DND-41 (cell line): ENCODE results near the gene AMPD1.

Source experiments
- ATAC-seq: fragments of 200-7000 bp; cut with Tn5 transposase; 3 replicates; pipeline ENCODE4 v1.9.1; 2021; ENCODE audit warnings: low read depth; ENCODE audit not compliant: insufficient read depth
- DNase-seq: peaks from one replicate; pipeline ENCODE4 v3.0.0-alpha.2; 2020
- H2AFZ ChIP-seq: 2 replicates; pipeline ENCODE4 v1.6.0; 2012; ENCODE audit warnings: low read depth, low read length
- H3K27ac ChIP-seq: 2 replicates; pipeline ENCODE4 v1.5.1; 2012; ENCODE audit warnings: low read length, inconsistent platforms
- H3K27me3 ChIP-seq: fragments of 200-600 bp; sonication (generic); 2 replicates; pipeline ENCODE4 v1.6.0; 2012; ENCODE audit warnings: low read length, mild to moderate bottlenecking, inconsistent platforms; ENCODE audit not compliant: insufficient read depth, poor library complexity
- H3K36me3 ChIP-seq: 2 replicates; pipeline ENCODE4 v1.5.1; 2012; ENCODE audit warnings: low read length, inconsistent platforms; ENCODE audit not compliant: insufficient read depth
- H3K4me1 ChIP-seq: 2 replicates; pipeline ENCODE4 v1.5.1; 2012; ENCODE audit warnings: mild to moderate bottlenecking, low read length; ENCODE audit not compliant: insufficient read depth
- H3K4me2 ChIP-seq: 2 replicates; pipeline ENCODE4 v1.6.0; 2012; ENCODE audit warnings: mild to moderate bottlenecking, moderate library complexity, low read length, inconsistent platforms; ENCODE audit not compliant: insufficient read depth
- H3K4me3 ChIP-seq, 2 experiments: fragments of 200-600 bp in 1 of 2; shearing (Covaris generic) in 1 of 2; 2 replicates each; pipeline ENCODE4 v1.5.1; 2012 to 2016; ENCODE audit warnings: inconsistent platforms in 2 of 2, low read length in 2 of 2, mild to moderate bottlenecking in 2 of 2, low read depth in 1 of 2, moderate library complexity in 1 of 2
- H3K79me2 ChIP-seq: 2 replicates; pipeline ENCODE4 v1.6.0; 2012; ENCODE audit warnings: low read length, inconsistent platforms; ENCODE audit not compliant: insufficient read depth
- H3K9ac ChIP-seq: 2 replicates; pipeline ENCODE4 v1.6.0; 2012; ENCODE audit warnings: low read depth, mild to moderate bottlenecking, inconsistent platforms, low read length, moderate library complexity
- H3K9me3 ChIP-seq: 2 replicates; pipeline ENCODE4 v1.5.1; 2012; ENCODE audit warnings: low read length, moderate library complexity, mild to moderate bottlenecking, inconsistent platforms; ENCODE audit not compliant: insufficient read depth, severe bottlenecking
- H4K20me1 ChIP-seq: 2 replicates; pipeline ENCODE4 v1.6.0; 2012; ENCODE audit warnings: low read length; ENCODE audit not compliant: insufficient read depth
- CTCF ChIP-seq: IDR thresholded peaks from 2 replicates; pipeline ENCODE4 v1.5.1; 2012; ENCODE audit warnings: borderline replicate concordance, low read length, moderate library complexity, mild to moderate bottlenecking; ENCODE audit not compliant: poor library complexity, severe bottlenecking; ENCODE audit errors: extremely low read depth
- EZH2 ChIP-seq: IDR thresholded peaks from 3 replicates; pipeline ENCODE4 v1.6.1; 2012; ENCODE audit warnings: borderline replicate concordance, low read depth, mild to moderate bottlenecking, moderate library complexity, low read length, inconsistent platforms; ENCODE audit not compliant: severe bottlenecking

AMPD1 gene

GRCh38 chr1:114669562-114670082 lies 25.7 kb downstream of the AMPD1 start, which contains the start of gene DENND2C:
Gene DENND2C, minus strand, starts transcription at chr1:114670049. Its CDS starts 44,065 bp downstream, at chr1:114625984.
- ATAC-seq (no peak), DNase-seq (no peak)
- Histone ChIP-seq H3K36me3 (no peaks in the 10 kb centered on the region), H2AFZ (no peak within 1 kb of the TSS), H3K4me2 (no peak within 1 kb of the TSS), H3K4me1 (no peaks in the 10 kb centered on the region), H3K9me3 (no peaks in the 10 kb centered on the region), H3K79me2 (no peaks in the 10 kb centered on the region), H3K27ac (no peak within 1 kb of the TSS), H3K9ac (no peak within 1 kb of the TSS), H4K20me1 (no peaks in the 10 kb centered on the region), H3K4me3 (no peak within 1 kb of the TSS), H3K27me3 (peaks cover 3% of the 10 kb centered on the region)
- TF ChIP-seq EZH2 = no peak

DNA sequence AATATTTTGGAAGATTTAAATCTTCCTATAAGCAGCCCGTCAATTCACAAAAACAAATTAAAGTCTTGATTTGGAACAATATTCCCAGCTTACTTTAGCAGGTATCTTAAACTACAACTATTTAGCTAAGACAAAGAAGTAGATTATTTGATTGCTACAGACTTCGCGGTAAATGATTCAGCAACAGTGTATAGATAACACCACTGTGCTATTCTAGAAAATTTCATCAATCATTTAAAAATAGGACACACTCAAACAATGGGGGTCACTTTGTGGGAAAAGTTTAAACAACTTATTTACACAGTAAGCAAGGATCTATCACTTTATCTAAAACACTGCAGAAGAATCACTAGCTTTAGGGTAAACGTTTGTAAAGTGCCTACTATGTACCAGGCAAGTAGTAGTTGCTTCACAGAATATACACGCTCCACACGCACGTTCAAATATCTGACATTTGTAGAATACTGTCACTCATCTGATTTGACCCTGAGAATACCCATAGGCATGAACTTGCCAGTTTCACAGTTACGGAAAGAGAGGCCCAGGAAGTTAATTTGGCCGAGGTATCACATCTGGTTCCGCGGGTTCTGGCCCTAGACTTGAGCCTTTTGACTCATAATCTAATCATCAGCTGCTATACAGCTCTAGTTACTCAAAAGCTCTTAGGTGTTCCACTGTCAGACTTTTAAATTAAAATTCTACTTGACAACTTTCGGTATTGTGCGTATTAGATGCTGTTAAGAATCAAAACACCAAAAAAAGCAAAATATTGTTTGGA lies 26.4 kb downstream of the AMPD1 start:
- Histone ChIP-seq H3K4me1 (no peaks in the 10 kb centered on the region), H3K79me2 (no peaks in the 10 kb centered on the region), H3K27ac (no peak overlapping the region), H3K4me2 (no peak overlapping the region), H2AFZ (no peak overlapping the region), H3K9ac (no peak overlapping the region), H4K20me1 (no peaks in the 10 kb centered on the region), H3K36me3 (no peaks in the 10 kb centered on the region), H3K9me3 (no peaks in the 10 kb centered on the region), H3K4me3 (no peak overlapping the region), H3K27me3 (peaks cover 3% of the 10 kb centered on the region)
- ATAC-seq (no peak), DNase-seq (no peak)
- TF ChIP-seq CTCF (no peak), EZH2 (no peak)

DNA sequence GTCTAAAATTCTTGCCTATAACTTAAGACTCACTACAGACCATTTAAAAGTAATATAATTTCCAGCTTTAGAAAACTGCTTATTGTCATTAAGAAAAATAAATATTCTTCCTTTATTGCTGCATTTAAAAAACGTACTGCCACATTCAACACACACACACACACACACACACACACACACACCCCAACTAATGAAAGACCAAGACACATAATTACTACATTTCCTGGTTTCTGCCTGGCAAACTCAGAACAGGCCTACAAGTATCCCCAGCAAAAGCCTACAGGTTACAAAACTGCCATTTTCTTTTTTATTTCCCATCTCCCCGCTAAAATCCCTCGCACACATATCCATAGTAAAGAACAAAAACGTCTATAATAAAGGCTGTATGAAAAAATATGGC lies 27.0 kb downstream of the AMPD1 start:
- Histone ChIP-seq H3K36me3 (no peaks in the 10 kb centered on the region), H3K9me3 (no peaks in the 10 kb centered on the region), H3K27ac (no peak overlapping the region), H4K20me1 (no peaks in the 10 kb centered on the region), H3K4me2 (no peak overlapping the region), H3K9ac (no peak overlapping the region), H3K27me3 (peaks cover 1% of the 10 kb centered on the region), H3K4me1 (no peaks in the 10 kb centered on the region), H2AFZ (no peak overlapping the region), H3K79me2 (no peaks in the 10 kb centered on the region), H3K4me3 (no peak overlapping the region)
- ATAC-seq = no peak
- no peak for DNase-seq
- TF ChIP-seq CTCF = no peak
- no peak for TF ChIP-seq EZH2

- H3K4me2 ChIP-seq = no peak overlapping the region
- no peak overlapping the region for H3K9ac ChIP-seq
- no peak overlapping the region for H3K4me3 ChIP-seq
- DNase-seq = no peak
- no peak overlapping the region for H2AFZ ChIP-seq
- H4K20me1 ChIP-seq = no peaks in the 10 kb centered on the region
- no peak overlapping the region for H3K27ac ChIP-seq
- no peaks in the 10 kb centered on the region for H3K4me1 ChIP-seq
- TF ChIP-seq CTCF (no peak), EZH2 (no peak)
- no peaks in the 10 kb centered on the region for H3K9me3 ChIP-seq
- H3K27me3 ChIP-seq = no peaks in the 10 kb centered on the region
- no peaks in the 10 kb centered on the region for H3K79me2 ChIP-seq
- ATAC-seq = no peak
- H3K36me3 ChIP-seq = no peaks in the 10 kb centered on the region
These were observed 28.4 kb downstream of the AMPD1 start for GRCh38 chr1:114666954-114667353.
